A172 (cell line): ENCODE measurements around the gene DACH1. TPM values are rescaled to one million over a fixed set of nuclear protein-coding genes. Genes with fewer than 3 reads are reported as not detected.
"Not testable (repeated sequence)": the region's sequence is repeated elsewhere in the genome, so short reads cannot be mapped to it uniquely, and the experiment has no call there.

ENCODE experiments used
- DNase-seq: peaks from one replicate; pipeline ENCODE4 v3.0.0-alpha.2; 2015; ENCODE audit warnings: low spot score
- total RNA-seq: library from RNA; depleted of rRNA; stranded (reverse); fragments of >200 nt; shearing (Covaris generic); gene quantifications from 2 replicates; pipeline ENCODE4 v1.2.3, GENCODE V29; 2014; rRNA removed

DACH1 gene
- not detected in 2 replicates for total RNA-seq

DNA sequence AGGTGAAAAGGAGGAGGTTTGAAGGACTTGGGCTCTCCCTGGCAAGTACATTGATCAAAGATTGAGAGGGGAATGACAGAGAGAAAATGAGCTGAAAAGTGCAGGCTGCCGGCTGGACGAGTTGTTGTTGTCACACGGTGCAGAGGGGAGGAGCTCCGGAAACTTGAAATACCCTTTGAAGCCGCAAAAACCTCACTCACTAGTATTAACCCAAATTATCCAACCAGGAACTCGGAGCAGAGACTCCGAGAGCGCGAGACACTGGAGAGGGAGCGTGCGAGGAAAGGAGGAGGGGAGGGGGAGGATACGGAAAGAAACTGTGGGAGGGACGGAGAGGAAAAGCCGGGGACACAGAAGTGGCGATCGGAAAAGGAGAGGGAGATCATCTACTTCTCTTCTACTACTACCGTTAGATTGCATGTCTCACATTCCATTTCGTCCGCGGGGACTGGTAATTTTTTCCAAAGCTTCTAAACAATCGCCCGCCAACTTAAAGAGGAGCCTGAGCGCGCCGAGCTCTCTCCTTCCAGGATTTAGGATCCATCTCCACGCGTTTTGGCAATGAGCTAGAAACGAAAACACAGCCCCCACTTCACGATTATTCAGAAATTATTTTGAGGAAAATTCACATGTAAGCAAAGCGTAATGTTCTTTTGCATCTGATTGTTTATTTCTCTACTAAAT, at the start of gene DACH1:
TSS of gene DACH1 (minus strand) at position 74 of the 684 bp plus-strand sequence.
- DNase-seq, result peak; percentile 37

DNA sequence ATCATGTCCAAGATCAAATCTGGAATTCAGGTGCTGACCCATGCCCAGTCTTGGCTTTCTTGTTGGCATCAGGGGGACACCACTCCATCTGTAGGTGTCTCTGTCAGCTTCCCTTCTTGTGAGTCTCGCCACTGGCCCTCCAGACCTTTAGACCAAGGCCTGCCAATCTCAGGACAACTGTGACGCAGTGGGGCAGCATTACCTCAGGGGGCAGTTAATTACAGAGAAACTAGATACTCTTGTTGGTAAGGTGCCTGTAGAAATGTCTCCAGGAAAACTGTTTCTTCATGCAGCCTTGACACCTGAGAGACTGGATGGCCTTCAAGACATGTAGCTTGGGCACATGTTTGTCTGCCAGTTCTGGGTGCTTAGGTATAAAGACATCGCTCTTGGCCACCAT, 46.7 kb upstream of the DACH1 start:
- DNase-seq, result no peak

GRCh38 chr13:71912524-71912923, 45.5 kb upstream of the DACH1 start:
- no peak for DNase-seq

GRCh38 chr13:71906448-71906847, 39.4 kb upstream of the DACH1 start:
- DNase-seq, result no peak

GRCh38 chr13:71902676-71903075, 35.7 kb upstream of the DACH1 start:
- no peak for DNase-seq

DNA sequence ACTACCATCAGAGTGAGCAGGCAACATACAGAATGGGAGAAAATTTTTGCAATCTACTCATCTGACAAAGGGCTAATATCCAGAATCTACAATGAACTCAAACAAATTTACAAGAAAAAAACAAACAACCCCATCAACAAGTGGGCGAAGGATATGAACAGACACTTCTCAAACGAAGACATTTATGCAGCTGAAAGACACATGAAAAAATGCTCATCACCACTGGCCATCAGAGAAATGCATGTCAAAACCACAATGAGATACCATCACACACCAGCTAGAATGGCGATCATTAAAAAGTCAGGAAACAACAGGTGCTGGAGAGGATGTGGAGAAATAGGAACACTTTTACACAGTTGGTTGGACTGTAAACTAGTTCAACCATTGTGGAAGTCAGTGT, 26.5 kb upstream of the DACH1 start:
- not testable (repeated sequence) for DNase-seq

DNA sequence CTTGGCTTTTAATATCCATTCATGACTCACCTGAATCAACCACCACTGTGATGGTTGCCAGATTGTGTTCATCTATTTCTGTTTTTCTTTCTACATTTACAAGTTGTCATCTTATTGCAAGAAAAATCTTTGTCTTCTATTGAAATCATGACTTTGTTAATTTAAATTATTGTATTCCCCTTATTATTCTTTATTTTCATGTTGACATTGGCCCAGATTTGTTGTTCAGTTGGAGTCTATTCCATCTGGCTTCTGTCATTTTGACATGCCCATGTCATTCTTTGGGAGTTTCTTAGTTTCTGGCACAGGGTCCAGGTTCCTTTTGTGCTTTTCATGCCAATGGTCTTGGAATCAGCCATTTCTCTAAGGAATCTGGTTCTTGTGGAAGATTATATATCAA, 19.9 kb upstream of the DACH1 start:
- DNase-seq, result no peak

DNA sequence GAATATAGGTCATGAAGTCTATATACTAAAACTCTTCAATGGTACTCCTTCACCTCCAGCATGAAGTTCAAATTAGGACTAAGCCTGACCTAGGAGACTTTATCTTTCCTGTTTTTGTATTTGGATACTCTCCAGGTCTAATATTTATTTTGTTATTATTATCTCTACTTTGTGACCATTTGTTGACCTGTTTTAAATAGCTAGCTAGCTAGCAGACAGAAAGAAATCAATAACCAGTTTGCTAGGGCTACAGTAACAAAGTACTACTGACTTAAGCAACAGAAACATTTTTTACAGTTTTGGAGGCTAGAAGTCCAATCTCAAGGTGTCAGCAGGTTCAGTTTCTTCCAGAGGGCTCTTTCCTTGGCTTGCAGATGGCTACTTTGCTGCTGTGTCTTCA, 15.1 kb upstream of the DACH1 start:
- no peak for DNase-seq

DNA sequence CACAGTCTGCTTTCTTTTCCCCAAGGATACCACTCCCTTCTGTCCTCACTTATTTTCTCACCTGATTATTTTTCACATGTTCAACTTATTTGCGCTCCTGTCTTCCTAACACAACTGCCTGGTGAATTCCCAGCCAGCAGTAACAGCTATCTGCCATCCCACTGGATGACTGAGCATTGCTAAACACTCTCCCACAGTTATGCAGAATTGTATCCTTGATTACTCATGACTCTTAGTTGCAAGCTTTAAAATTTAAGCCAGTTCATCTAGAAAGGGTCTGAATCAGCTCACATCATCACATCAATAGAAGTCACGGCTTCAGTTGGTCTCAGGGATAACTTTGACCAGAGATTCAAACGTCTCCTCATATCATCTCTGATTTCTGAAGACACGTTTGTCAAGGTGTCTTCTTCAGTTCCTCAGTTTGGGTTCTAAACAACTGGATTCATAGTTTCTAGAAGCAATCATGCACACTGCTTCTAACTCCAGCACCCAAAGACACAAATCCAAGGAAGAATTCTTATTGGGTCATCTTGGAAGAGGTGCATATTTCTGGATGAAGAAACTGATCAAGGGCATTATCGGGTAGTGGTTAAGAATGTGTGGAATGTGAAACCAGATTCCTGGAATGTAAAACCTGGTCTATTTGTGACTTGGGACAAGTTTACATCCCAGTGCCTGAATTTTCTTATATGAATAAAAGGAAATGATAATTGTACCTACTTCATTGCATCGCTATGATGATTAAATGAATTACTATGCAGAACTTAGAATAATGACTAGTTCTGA, 13.9 kb upstream of the DACH1 start:
- DNase-seq, result peak; percentile 23

- no peak for DNase-seq
Observed at GRCh38 chr13:71879808-71880344, 12.9 kb upstream of the DACH1 start.

DNA sequence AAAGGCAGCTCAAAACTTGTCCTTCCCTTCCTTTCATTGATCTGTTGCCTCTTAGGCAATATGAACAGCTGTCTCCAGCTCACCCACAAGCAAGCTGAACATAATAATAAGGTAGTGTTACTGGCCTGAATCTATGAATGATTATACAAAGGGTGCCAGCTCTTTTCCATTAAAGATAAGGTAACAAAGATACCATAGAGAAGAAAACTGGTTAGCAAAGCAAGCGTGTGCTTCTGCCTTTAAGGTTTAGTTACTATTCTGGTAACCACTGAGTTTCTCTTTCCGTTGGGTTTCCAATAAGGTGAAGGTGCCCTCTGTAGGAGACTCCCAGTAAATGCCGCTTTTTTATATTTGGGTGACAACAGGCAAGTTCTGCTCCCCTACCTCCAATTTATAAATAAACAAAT, 12.1 kb upstream of the DACH1 start:
- peak; percentile 29 for DNase-seq

GRCh38 chr13:71877256-71877653, 10.3 kb upstream of the DACH1 start:
- no peak for DNase-seq

- DNase-seq, result no peak
Observed at GRCh38 chr13:71876648-71877255, 9.7 kb upstream of the DACH1 start.

DNA sequence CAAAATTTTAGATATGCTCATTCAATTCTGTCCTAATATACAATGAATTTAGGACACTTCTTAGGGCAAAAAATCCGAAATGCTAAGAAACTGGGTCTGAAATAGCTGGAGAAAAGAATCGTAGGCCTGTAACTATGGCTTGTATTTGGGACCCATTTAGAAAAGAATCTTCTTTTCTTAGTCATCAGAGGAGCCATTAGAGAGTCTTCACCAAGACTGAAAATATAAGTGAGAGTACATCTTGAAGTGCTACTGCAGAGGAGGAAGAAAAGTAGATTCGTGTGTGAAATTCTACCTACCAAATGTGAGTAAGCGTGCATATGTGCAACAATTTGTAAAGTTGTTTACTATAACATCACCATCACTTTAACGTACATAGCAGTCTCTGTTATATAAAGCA, 8.8 kb upstream of the DACH1 start:
- no peak for DNase-seq

DNA sequence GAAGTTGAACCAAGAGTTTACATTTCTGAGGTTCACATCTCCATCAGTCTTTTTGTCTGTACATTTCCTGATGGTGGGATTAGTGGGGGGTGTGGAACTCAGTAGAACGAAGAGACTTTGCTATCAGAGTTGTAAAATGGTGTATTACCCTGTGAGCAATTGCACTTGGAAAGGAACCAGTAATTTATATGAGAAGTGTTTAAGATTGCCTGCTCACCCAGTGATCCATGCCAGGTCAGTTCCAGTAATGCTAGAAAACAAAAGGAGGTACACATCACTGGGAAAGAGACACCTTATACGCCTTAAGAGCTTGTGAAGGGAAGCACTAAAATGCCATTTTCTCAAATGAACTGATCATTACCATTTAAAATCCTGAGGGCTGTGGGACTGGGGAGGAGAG, 7.5 kb upstream of the DACH1 start:
- no peak for DNase-seq

DNA sequence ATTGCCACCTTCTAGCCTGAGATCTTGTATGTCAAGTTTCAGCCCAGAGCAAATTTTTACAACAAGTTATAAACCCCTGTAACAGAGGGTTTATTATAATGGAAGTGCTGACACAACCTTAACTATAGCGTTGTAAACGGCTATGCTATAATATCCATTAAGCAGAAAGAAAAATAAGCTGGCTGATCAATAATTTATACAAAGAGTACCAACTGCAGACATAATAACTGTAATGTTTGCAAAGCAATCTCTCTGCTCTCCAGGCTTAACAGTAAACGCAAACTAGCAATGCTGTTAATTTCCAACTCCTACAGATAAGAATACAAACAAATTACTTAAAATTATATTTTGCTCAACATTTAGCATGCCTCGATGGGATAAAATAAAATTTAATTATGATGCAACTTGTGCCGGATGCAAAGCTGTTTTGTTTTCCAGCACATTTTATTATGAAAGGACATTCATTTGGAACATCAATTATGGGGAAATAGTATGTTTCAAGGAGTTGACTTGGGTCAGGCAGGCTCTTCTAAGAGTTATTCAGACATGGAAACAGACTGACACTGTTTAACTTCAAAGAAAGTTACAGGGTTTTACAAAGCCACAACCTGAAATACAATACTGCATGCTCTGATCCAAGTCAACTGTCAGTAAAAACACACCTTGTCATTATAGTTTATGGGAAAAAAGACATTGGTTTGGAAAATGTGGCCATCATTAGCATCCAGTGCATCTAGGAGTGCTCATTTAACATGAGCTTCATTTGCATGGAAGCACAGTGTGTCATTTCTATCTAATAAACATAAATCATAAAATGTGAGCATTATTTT, 6.6 kb upstream of the DACH1 start:
- no peak for DNase-seq

DNA sequence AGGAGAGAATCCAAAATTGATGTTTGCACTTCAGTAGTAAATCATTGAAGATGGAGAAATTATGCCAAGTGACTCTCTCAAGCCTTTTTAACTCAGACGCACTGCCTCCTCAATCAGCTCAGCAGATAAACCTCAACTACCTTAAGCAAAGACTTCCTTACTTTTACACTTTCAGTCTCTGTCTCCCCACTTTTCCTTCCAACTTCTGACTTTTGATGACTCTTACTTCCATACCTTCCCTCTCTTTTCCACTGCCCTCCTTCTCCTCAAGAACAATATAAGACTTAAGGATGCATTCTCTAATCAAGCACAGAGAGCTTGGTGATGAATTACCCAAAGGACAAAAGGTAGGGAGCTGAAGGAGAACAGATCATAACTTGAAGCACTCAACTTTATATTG, 4.8 kb upstream of the DACH1 start:
- DNase-seq, result no peak

- no peak for DNase-seq
Observed at GRCh38 chr13:71871176-71871754, 4.3 kb upstream of the DACH1 start.

- DNase-seq, result no peak
Observed at GRCh38 chr13:71870100-71870499, 3.1 kb upstream of the DACH1 start.

GRCh38 chr13:71869274-71869673, 2.3 kb upstream of the DACH1 start:
- no peak for DNase-seq
